ENCODE results near the gene LY6G6D. TPM values are rescaled to one million over a fixed set of nuclear protein-coding genes. Genes with fewer than 3 reads are reported as not detected.

LY6G6D gene
- total and polyA plus RNA-seq, 2 of the 13 experiments (the other 11 are each of a cell fraction or from before 2014, with no cell fraction given) = not detected

DNA sequence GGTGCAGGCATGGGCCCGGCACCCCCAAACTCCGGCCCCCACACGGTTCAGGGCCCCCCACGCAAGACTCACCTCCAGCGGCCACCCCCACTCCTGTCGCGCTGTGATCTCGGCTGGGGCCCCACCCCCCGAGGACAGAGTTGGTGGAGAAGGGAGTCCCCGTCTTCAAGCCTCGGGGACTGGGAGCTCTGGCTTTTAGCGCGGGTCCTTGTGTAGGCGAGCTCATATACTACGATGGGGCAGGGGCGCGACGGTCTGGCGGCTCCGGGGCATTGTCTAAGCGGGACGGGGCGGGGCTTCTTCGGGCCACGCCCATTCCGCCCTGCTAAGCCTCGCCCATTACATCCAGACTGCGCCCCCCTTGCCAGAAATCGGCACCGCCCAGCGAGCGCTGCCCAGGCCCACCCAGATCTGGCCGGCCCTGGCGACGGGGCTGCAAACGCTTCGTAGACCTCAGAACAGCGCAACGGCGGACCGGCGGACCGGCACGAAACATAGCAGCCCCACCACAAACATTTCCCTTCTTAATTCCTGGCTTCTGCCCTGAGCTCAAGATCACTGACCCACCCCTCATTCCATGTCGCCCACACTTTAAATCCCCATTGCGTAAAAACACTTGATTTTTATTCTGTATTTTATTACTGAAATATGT is 15.0 kb downstream of the LY6G6D start (continued):
- TF ChIP-seq, protein P1, sequence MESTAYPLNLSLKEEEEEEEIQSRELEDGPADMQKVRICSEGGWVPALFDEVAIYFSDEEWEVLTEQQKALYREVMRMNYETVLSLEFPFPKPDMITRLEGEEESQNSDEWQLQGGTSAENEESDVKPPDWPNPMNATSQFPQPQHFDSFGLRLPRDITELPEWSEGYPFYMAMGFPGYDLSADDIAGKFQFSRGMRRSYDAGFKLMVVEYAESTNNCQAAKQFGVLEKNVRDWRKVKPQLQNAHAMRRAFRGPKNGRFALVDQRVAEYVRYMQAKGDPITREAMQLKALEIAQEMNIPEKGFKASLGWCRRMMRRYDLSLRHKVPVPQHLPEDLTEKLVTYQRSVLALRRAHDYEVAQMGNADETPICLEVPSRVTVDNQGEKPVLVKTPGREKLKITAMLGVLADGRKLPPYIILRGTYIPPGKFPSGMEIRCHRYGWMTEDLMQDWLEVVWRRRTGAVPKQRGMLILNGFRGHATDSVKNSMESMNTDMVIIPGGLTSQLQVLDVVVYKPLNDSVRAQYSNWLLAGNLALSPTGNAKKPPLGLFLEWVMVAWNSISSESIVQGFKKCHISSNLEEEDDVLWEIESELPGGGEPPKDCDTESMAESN (CRISPR knock-in tag; conservative IDR thresholded peaks at IDR 0.05) = no peak
- TF ChIP-seq PAXIP1 (CRISPR knock-in tag; conservative IDR thresholded peaks at IDR 0.05) = peak; percentile 2; the same call in 1 of the 2 replicates
- peak; percentile 92 for TF ChIP-seq ZNF501 (CRISPR knock-in tag; IDR thresholded peaks at IDR 0.05)
- no peak for TF ChIP-seq SMARCE1 (IDR thresholded peaks at IDR 0.05; ENCODE audit: borderline replicate concordance)
- no peak for TF ChIP-seq NFIB (CRISPR knock-in tag; IDR thresholded peaks at IDR 0.05; ENCODE audit: borderline replicate concordance)
- no peak; the same call in 1 of the 2 replicates for TF ChIP-seq ZNF431 (CRISPR knock-in tag; IDR thresholded peaks at IDR 0.05; ENCODE audit: borderline replicate concordance, low read depth)
- TF ChIP-seq TBX2 (CRISPR knock-in tag; IDR thresholded peaks at IDR 0.05; ENCODE audit: borderline replicate concordance) = peak; percentile 89
- no peak for TF ChIP-seq NONO (IDR thresholded peaks at IDR 0.05)
- TF ChIP-seq NONO (CRISPR knock-in tag; conservative IDR thresholded peaks at IDR 0.05) = peak; percentile 75; the same call in 1 of the 2 replicates
- no peak for TF ChIP-seq ZBTB42 (CRISPR knock-in tag; IDR thresholded peaks at IDR 0.05)
- TF ChIP-seq ZBTB4 (CRISPR knock-in tag; IDR thresholded peaks at IDR 0.05; ENCODE audit: borderline replicate concordance) = peak; percentile 93; the same call in 1 of the 2 replicates
- TF ChIP-seq FOSL1 (CRISPR knock-in tag; IDR thresholded peaks at IDR 0.05; ENCODE audit: borderline replicate concordance) = 0 out of 2 replicates have a peak, but pooled peaks have one; percentile 34
- peak; percentile 70; the same call in 1 of the 2 replicates for TF ChIP-seq SRY (CRISPR knock-in tag; IDR thresholded peaks at IDR 0.05)
- no peak for TF ChIP-seq ZNF432 (CRISPR knock-in tag; IDR thresholded peaks at IDR 0.05; ENCODE audit: borderline replicate concordance)
- peak; percentile 66 for TF ChIP-seq POLR2AphosphoS5 (IDR thresholded peaks at IDR 0.05; ENCODE audit: low read depth, low read length)
- TF ChIP-seq ELF1 (CRISPR knock-in tag; IDR thresholded peaks at IDR 0.05) = no peak
- no peak for TF ChIP-seq YY1 (IDR thresholded peaks at IDR 0.05; ENCODE audit: insufficient read depth, insufficient replicate concordance, low read depth, low read length)
- TF ChIP-seq NFE2L2 (IDR thresholded peaks at IDR 0.05; ENCODE audit: low read length) = no peak
- peak; percentile 88 for TF ChIP-seq ZFP37 (CRISPR knock-in tag; IDR thresholded peaks at IDR 0.05; ENCODE audit: borderline replicate concordance)
- TF ChIP-seq PCBP1 (IDR thresholded peaks at IDR 0.05; ENCODE audit: borderline replicate concordance, low read depth, low read length) = peak; percentile 97; the same call in 1 of the 2 replicates
- TF ChIP-seq ZBTB38 (CRISPR knock-in tag; IDR thresholded peaks at IDR 0.05) = peak; percentile 98
- peak; percentile 34; the same call in 1 of the 2 replicates for TF ChIP-seq ZNF33B (CRISPR knock-in tag; IDR thresholded peaks at IDR 0.05)

Measured in HepG2 (cell line).